Stimulated activated CD4-positive, alpha-beta T cell treated with anti-CD3 and anti-CD28 coated beads, Interleukin-4, amount 100 ng/mL, for 4 hours (primary cell): ENCODE measurements around the gene AEN.
"Not testable (repeated sequence)": the region's sequence is repeated elsewhere in the genome, so short reads cannot be mapped to it uniquely, and the experiment has no call there.

Experiments
- DNase-seq, 2 experiments: peaks; one replicate each; pipeline ENCODE4 v3.0.0-alpha.2; 2020

AEN gene

GRCh38 chr15:88631464-88632028, 10.4 kb downstream of the AEN start:
- DNase-seq, result no peak

- DNase-seq, result not testable (repeated sequence)
Measured at GRCh38 chr15:88632797-88633196, 11.7 kb downstream of the AEN start.

- no peak for DNase-seq
Measured at GRCh38 chr15:88634449-88634848, 13.3 kb downstream of the AEN start.

- DNase-seq, result no peak
Measured at GRCh38 chr15:88635318-88635717, 14.2 kb downstream of the AEN start.

GRCh38 chr15:88636050-88636449, 14.9 kb downstream of the AEN start:
- DNase-seq, result peak; percentile 32 to 74

GRCh38 chr15:88636654-88637053, 15.5 kb downstream of the AEN start:
- no peak for DNase-seq

- DNase-seq, result no peak
Measured at GRCh38 chr15:88637436-88637835, 16.3 kb downstream of the AEN start.

GRCh38 chr15:88637841-88638625, 16.9 kb downstream of the AEN start:
- no peak for DNase-seq

GRCh38 chr15:88638626-88639372, 17.7 kb downstream of the AEN start, which contains the start of gene ISG20:
ISG20 (plus strand) TSS chr15:88639016; CDS start chr15:88639367, 351 bp downstream.
- DNase-seq, result peak; percentile 86 to 99

GRCh38 chr15:88641959-88642452, 20.9 kb downstream of the AEN start:
- no peak for DNase-seq

- not testable (repeated sequence) for DNase-seq
Measured at GRCh38 chr15:88642514-88642913, 21.4 kb downstream of the AEN start.

- DNase-seq, result no peak
Measured at GRCh38 chr15:88644741-88645140, 23.6 kb downstream of the AEN start.

GRCh38 chr15:88645171-88646087, 24.3 kb downstream of the AEN start:
- DNase-seq, result no peak

GRCh38 chr15:88646088-88646405, 24.9 kb downstream of the AEN start:
- DNase-seq, result no peak

- DNase-seq, result no peak
Measured at GRCh38 chr15:88646951-88647350, 25.8 kb downstream of the AEN start.

- no peak for DNase-seq
Measured at GRCh38 chr15:88647351-88648105, 26.4 kb downstream of the AEN start.

GRCh38 chr15:88648357-88649214, 27.4 kb downstream of the AEN start:
- DNase-seq, result peak in 1 of 2 experiments; percentile 38

- peak; percentile 67 to 78 for DNase-seq
Measured at GRCh38 chr15:88649286-88649733, 28.2 kb downstream of the AEN start.

GRCh38 chr15:88649753-88650551, 28.8 kb downstream of the AEN start:
- no peak for DNase-seq

GRCh38 chr15:88650556-88650955, 29.4 kb downstream of the AEN start:
- no peak for DNase-seq
